Uterus (tissue), 4 donors: ENCODE measurements around the gene EP400. TPM values are rescaled to one million over a fixed set of nuclear protein-coding genes. Genes with fewer than 3 reads are reported as not detected.

ENCODE experiments used
- DNase-seq, 2 donors: peaks; one replicate each; pipeline ENCODE4 v3.0.0-alpha.2; 2019 to 2020
- H3K27ac ChIP-seq, 2 donors: fragments of 200-600 bp; sonication (generic); 1 replicate in 1 of 2; 2 replicates in 1 of 2; pipeline ENCODE4 v1.5.1; 2016 to 2018
- H3K27me3 ChIP-seq, 2 donors: fragments of 200-600 bp; sonication (generic); one replicate each; pipeline ENCODE4 v1.5.1; 2018 to 2019; ENCODE audit warnings: control low read depth in 1 of 2
- H3K36me3 ChIP-seq, 2 donors: fragments of 200-600 bp; sonication (generic); one replicate each; pipeline ENCODE4 v1.5.1; 2019; ENCODE audit warnings: control low read depth in 1 of 2
- H3K4me1 ChIP-seq, 2 donors: fragments of 200-600 bp; sonication (generic); one replicate each; pipeline ENCODE4 v1.5.1; 2018 to 2019; ENCODE audit warnings: control low read depth in 1 of 2
- H3K4me3 ChIP-seq, 2 donors: fragments of 200-600 bp; sonication (generic); 1 replicate in 1 of 2; 2 replicates in 1 of 2; pipeline ENCODE4 v1.5.1; 2018 to 2019; ENCODE audit warnings: mild to moderate bottlenecking in 1 of 2
- H3K9me3 ChIP-seq, 2 donors: fragments of 200-600 bp; sonication (generic); one replicate each; pipeline ENCODE4 v1.5.1; 2019; ENCODE audit warnings: control low read depth in 1 of 2
- CTCF ChIP-seq, 4 experiments: fragments of 200-600 bp in 2 of 4; fragments of 450-650 bp in 2 of 4; sonication (generic) in 2 of 4; IDR thresholded peaks; one replicate each; pipeline ENCODE4 v1.5.1; 2016 to 2019; ENCODE audit warnings: antibody characterized with exemption in 4 of 4, mild to moderate bottlenecking in 2 of 4, moderate library complexity in 1 of 4
- POLR2A ChIP-seq, 2 donors: fragments of 450-650 bp; IDR thresholded peaks; one replicate each; pipeline ENCODE4 v1.6.1; 2016; ENCODE audit warnings: antibody characterized with exemption in 2 of 2, mild to moderate bottlenecking in 1 of 2, moderate library complexity in 1 of 2
- intact Hi-C: fragments of 100-400 bp; cut with DNase I; formaldehyde crosslinking; loops from one replicate; pipeline ENCODE4 v1.15.1; 2023; ENCODE audit warnings: low total_unique reads
- total RNA-seq, 4 donors: library from RNA; depleted of rRNA in 3 of 4; stranded (reverse); fragments of >200 nt in 3 of 4; gene quantifications; one replicate each; pipeline versions ENCODE4 v1.1.0 to v1.2.4, GENCODE V29; 2014 to 2023
- donor health status: DM: yes; HTN: yes; CAD: no.

Gene EP400
- total RNA-seq, 4 donors from 2014 or later: 11.8 to 70.6 (median 28.2) TPM

GRCh38 chr12:132018193-132018916 lies 68.6 kb downstream of the EP400 start:
- no peak for DNase-seq
- intact Hi-C loops: no loop called here
- no peaks in the 10 kb centered on the region for H3K27me3 ChIP-seq
- H3K4me3 ChIP-seq: no peak overlapping the region
- H3K36me3 ChIP-seq: no peaks in the 10 kb centered on the region
- TF ChIP-seq CTCF (IDR thresholded peaks at IDR 0.05) (no peak), POLR2A (IDR thresholded peaks at IDR 0.05) (no peak)
- H3K9me3 ChIP-seq: no peaks in the 10 kb centered on the region
- H3K4me1 ChIP-seq: peaks cover 0 to 6% of the 10 kb centered on the region in 2 donors
- no peak overlapping the region for H3K27ac ChIP-seq

- peaks cover 0 to 6% of the 10 kb centered on the region in 2 donors for H3K4me1 ChIP-seq
- no peaks in the 10 kb centered on the region for H3K27me3 ChIP-seq
- intact Hi-C loops: no loop called here
- H3K9me3 ChIP-seq: no peaks in the 10 kb centered on the region
- H3K36me3 ChIP-seq: no peaks in the 10 kb centered on the region
- H3K27ac ChIP-seq: no peak overlapping the region
- no peak overlapping the region for H3K4me3 ChIP-seq
- DNase-seq: no peak
- TF ChIP-seq POLR2A (IDR thresholded peaks at IDR 0.05) (no peak), CTCF (IDR thresholded peaks at IDR 0.05) (no peak)
Measured at GRCh38 chr12:132019891-132020290, 70.1 kb downstream of the EP400 start.

- H3K4me3 ChIP-seq: no peak overlapping the region
- peaks cover 0 to 6% of the 10 kb centered on the region in 2 donors for H3K4me1 ChIP-seq
- intact Hi-C loops: no loop called here
- no peaks in the 10 kb centered on the region for H3K36me3 ChIP-seq
- peak overlapping the region in 1 of 2 donors; percentile 69 for H3K27ac ChIP-seq
- no peaks in the 10 kb centered on the region for H3K27me3 ChIP-seq
- no peak for DNase-seq
- H3K9me3 ChIP-seq: no peaks in the 10 kb centered on the region
- TF ChIP-seq POLR2A (IDR thresholded peaks at IDR 0.05): no peak
- TF ChIP-seq CTCF (IDR thresholded peaks at IDR 0.05): no peak
Measured at GRCh38 chr12:132020292-132020691, 70.5 kb downstream of the EP400 start.

GRCh38 chr12:132021031-132021871 lies 71.5 kb downstream of the EP400 start:
- intact Hi-C loops: no loop called here
- Histone ChIP-seq H3K27me3 (no peaks in the 10 kb centered on the region), H3K36me3 (no peaks in the 10 kb centered on the region), H3K27ac (peak overlapping the region; percentile 69 to 74), H3K4me3 (no peak overlapping the region), H3K9me3 (no peaks in the 10 kb centered on the region), H3K4me1 (peaks cover 0 to 6% of the 10 kb centered on the region in 2 donors)
- no peak for TF ChIP-seq CTCF (IDR thresholded peaks at IDR 0.05)
- no peak for TF ChIP-seq POLR2A (IDR thresholded peaks at IDR 0.05)
- DNase-seq: peak in 1 of 2 donors; percentile 32

- Histone ChIP-seq H3K4me3 (no peak overlapping the region), H3K9me3 (no peaks in the 10 kb centered on the region), H3K4me1 (peaks cover 0 to 6% of the 10 kb centered on the region in 2 donors), H3K27ac (peak overlapping the region; percentile 27 to 74), H3K27me3 (no peaks in the 10 kb centered on the region), H3K36me3 (no peaks in the 10 kb centered on the region)
- no peak for DNase-seq
- intact Hi-C loops: no loop called here
- TF ChIP-seq CTCF (IDR thresholded peaks at IDR 0.05) (no peak), POLR2A (IDR thresholded peaks at IDR 0.05) (no peak)
Measured at GRCh38 chr12:132021965-132022364, 72.2 kb downstream of the EP400 start.
